ENCODE results near the gene CAMP.

DNA sequence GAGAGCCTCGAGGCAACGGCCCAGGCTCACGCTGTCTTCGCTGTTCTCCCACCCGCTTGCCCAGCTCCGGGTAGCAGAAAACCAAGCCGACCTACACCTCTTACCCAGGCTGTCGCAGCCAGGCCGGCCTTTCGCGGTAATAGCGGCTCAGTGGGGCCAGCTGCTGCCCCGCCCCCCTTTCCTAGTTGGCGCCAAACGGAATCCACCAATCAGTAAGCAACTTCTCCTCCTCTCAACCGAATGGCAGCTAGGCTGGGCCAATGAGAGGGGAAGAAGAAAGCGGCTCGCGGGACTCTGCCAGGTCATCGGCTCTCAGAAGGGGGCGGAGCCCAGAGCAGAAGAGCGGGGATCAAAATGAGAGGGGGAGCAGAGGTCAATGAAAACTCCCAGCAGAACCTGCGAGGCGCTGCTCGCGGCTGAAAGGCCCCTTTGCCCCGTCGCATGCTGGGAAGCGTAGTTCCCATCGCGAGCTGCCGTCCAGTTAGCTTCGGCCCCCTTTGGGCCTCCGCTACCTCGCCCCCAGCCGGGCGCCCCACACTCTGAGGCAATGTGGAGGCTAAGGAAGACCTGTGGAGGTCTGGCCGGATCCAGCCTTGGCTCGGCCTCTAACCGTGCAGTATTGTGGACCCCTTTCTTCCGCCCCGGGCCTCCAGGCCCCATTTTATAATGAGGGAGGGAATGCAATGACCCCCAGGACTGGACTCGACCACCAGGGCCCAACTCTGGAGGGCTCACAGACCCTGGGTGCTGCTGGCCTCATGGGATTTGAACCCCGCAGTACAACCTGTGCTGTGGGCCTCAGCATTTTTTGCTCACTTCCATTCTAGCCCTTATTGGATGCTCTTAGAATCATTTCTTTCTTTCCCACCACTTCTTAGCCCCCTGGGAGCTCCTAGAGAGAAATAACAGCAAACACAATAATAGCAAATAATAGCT, 34.8 kb upstream of the CAMP start, which contains the start of gene CDC25A:
- TF ChIP-seq POLR2A (IDR thresholded peaks at IDR 0.05) (no peak), POLR2AphosphoS5 (IDR thresholded peaks at IDR 0.05) (peak; percentile 52 to 83 (median 67))
- TF ChIP-seq, protein P1, sequence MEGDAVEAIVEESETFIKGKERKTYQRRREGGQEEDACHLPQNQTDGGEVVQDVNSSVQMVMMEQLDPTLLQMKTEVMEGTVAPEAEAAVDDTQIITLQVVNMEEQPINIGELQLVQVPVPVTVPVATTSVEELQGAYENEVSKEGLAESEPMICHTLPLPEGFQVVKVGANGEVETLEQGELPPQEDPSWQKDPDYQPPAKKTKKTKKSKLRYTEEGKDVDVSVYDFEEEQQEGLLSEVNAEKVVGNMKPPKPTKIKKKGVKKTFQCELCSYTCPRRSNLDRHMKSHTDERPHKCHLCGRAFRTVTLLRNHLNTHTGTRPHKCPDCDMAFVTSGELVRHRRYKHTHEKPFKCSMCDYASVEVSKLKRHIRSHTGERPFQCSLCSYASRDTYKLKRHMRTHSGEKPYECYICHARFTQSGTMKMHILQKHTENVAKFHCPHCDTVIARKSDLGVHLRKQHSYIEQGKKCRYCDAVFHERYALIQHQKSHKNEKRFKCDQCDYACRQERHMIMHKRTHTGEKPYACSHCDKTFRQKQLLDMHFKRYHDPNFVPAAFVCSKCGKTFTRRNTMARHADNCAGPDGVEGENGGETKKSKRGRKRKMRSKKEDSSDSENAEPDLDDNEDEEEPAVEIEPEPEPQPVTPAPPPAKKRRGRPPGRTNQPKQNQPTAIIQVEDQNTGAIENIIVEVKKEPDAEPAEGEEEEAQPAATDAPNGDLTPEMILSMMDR (IDR thresholded peaks at IDR 0.05): no peak
